ENCODE results near the gene ZNF266.

The ZNF266 gene

GRCh38 chr19:9435279-9436268, at the start of gene ZNF266:
ZNF266 (minus strand) TSS chr19:9435573; CDS start chr19:9420089, 15,484 bp downstream.
- in situ Hi-C loops (cut with HindIII; ENCODE audit: low pct_ligation_motif_present, low pct_unique_long_range_greater_than_20kb, low sequenced_read_pairs) = no loop called here
- DNase-seq = peak; percentile 60

- in situ Hi-C loops (cut with HindIII; ENCODE audit: low pct_ligation_motif_present, low pct_unique_long_range_greater_than_20kb, low sequenced_read_pairs) = no loop called here
- no peak for DNase-seq
Measured at GRCh38 chr19:9485140-9485539, 49.8 kb upstream of the ZNF266 start.

GRCh38 chr19:9474975-9475374, 39.6 kb upstream of the ZNF266 start:
- in situ Hi-C loops (cut with HindIII; ENCODE audit: low pct_ligation_motif_present, low pct_unique_long_range_greater_than_20kb, low sequenced_read_pairs) = no loop called here
- DNase-seq = no peak

GRCh38 chr19:9467161-9467560, 31.8 kb upstream of the ZNF266 start:
- in situ Hi-C loops (cut with HindIII; ENCODE audit: low pct_ligation_motif_present, low pct_unique_long_range_greater_than_20kb, low sequenced_read_pairs) = no loop called here
- DNase-seq = no peak

GRCh38 chr19:9461938-9462337, 26.6 kb upstream of the ZNF266 start:
- no peak for DNase-seq
- in situ Hi-C loops (cut with HindIII; ENCODE audit: low pct_ligation_motif_present, low pct_unique_long_range_greater_than_20kb, low sequenced_read_pairs) = no loop called here

- no peak for DNase-seq
- in situ Hi-C loops (cut with HindIII; ENCODE audit: low pct_ligation_motif_present, low pct_unique_long_range_greater_than_20kb, low sequenced_read_pairs) = no loop called here
Measured at GRCh38 chr19:9456018-9456689, 20.8 kb upstream of the ZNF266 start.

GRCh38 chr19:9453953-9454352, 18.6 kb upstream of the ZNF266 start:
- DNase-seq = no peak
- in situ Hi-C loops (cut with HindIII; ENCODE audit: low pct_ligation_motif_present, low pct_unique_long_range_greater_than_20kb, low sequenced_read_pairs) = no loop called here

GRCh38 chr19:9445037-9445436, 9.7 kb upstream of the ZNF266 start:
- DNase-seq = no peak
- in situ Hi-C loops (cut with HindIII; ENCODE audit: low pct_ligation_motif_present, low pct_unique_long_range_greater_than_20kb, low sequenced_read_pairs) = no loop called here

- in situ Hi-C loops (cut with HindIII; ENCODE audit: low pct_ligation_motif_present, low pct_unique_long_range_greater_than_20kb, low sequenced_read_pairs) = no loop called here
- DNase-seq = no peak
Measured at GRCh38 chr19:9436358-9436757, 985 bp upstream of the ZNF266 start.

GRCh38 chr19:9431475-9431874, 3.9 kb downstream of the ZNF266 start:
- no peak for DNase-seq

GRCh38 chr19:9430444-9430843, 4.9 kb downstream of the ZNF266 start:
- in situ Hi-C loops (cut with HindIII; ENCODE audit: low pct_ligation_motif_present, low pct_unique_long_range_greater_than_20kb, low sequenced_read_pairs) = no loop called here
- DNase-seq = no peak

More at GRCh38 chr19:9431475-9431874, 3.9 kb downstream of the ZNF266 start:
- in situ Hi-C loops (cut with HindIII; ENCODE audit: low pct_ligation_motif_present, low pct_unique_long_range_greater_than_20kb, low sequenced_read_pairs) = no loop called here

- in situ Hi-C loops (cut with HindIII; ENCODE audit: low pct_ligation_motif_present, low pct_unique_long_range_greater_than_20kb, low sequenced_read_pairs) = no loop called here
- DNase-seq = no peak
Measured at GRCh38 chr19:9427941-9428340, 7.4 kb downstream of the ZNF266 start.

- in situ Hi-C loops (cut with HindIII; ENCODE audit: low pct_ligation_motif_present, low pct_unique_long_range_greater_than_20kb, low sequenced_read_pairs) = no loop called here
- DNase-seq = no peak
Measured at GRCh38 chr19:9413240-9413954, 22.0 kb downstream of the ZNF266 start.

- in situ Hi-C loops (cut with HindIII; ENCODE audit: low pct_ligation_motif_present, low pct_unique_long_range_greater_than_20kb, low sequenced_read_pairs) = no loop called here
- no peak for DNase-seq
Measured at GRCh38 chr19:9407827-9408226, 27.5 kb downstream of the ZNF266 start.

GRCh38 chr19:9406798-9407352, 28.5 kb downstream of the ZNF266 start:
- no peak for DNase-seq
- in situ Hi-C loops (cut with HindIII; ENCODE audit: low pct_ligation_motif_present, low pct_unique_long_range_greater_than_20kb, low sequenced_read_pairs) = no loop called here

GRCh38 chr19:9381361-9381785, 54.0 kb downstream of the ZNF266 start:
- DNase-seq = no peak
- in situ Hi-C loops (cut with HindIII; ENCODE audit: low pct_ligation_motif_present, low pct_unique_long_range_greater_than_20kb, low sequenced_read_pairs) = no loop called here

GRCh38 chr19:9370738-9371619, 64.4 kb downstream of the ZNF266 start:
- no peak for DNase-seq
- in situ Hi-C loops (cut with HindIII; ENCODE audit: low pct_ligation_motif_present, low pct_unique_long_range_greater_than_20kb, low sequenced_read_pairs) = no loop called here

GRCh38 chr19:9362905-9363304, 72.5 kb downstream of the ZNF266 start, which contains the start of gene ZNF177:
ZNF177 (plus strand) TSS chr19:9363013; CDS start chr19:9378312, 15,299 bp downstream.
- DNase-seq = no peak
- in situ Hi-C loops (cut with HindIII; ENCODE audit: low pct_ligation_motif_present, low pct_unique_long_range_greater_than_20kb, low sequenced_read_pairs) = no loop called here

All from ACHN (cell line).